DND-41 (cell line): ENCODE measurements around the gene ITGA11.

ENCODE experiments used
- EZH2 ChIP-seq: IDR thresholded peaks from 3 replicates; pipeline ENCODE4 v1.6.1; 2012; ENCODE audit warnings: borderline replicate concordance, low read depth, mild to moderate bottlenecking, moderate library complexity, low read length, inconsistent platforms; ENCODE audit not compliant: severe bottlenecking
- TF ChIP-seq, protein P1 (sequence below): IDR thresholded peaks from 2 replicates; pipeline ENCODE4 v1.5.1; 2012; ENCODE audit warnings: borderline replicate concordance, low read length, moderate library complexity, mild to moderate bottlenecking; ENCODE audit not compliant: poor library complexity, severe bottlenecking; ENCODE audit errors: extremely low read depth

DNA sequence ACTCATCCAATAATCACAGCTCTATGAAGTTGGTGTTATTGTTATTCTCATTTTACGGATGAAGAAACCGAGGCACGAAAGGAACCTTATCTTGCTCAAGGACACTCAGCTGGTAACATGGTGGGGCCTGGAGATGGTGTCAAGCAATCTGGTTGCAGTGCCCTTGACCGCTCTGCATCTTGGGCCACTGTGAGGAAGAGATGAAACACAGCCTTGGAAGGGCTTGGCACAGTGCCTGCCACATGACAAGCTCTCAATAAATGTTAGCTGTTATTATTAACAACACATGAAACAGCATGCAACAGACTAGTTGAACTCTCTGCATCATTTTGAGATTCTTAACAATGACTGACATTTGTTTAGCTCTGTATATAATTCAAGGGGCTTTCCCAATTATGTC is 10.1 kb upstream of the ITGA11 start:
- TF ChIP-seq, protein P1, sequence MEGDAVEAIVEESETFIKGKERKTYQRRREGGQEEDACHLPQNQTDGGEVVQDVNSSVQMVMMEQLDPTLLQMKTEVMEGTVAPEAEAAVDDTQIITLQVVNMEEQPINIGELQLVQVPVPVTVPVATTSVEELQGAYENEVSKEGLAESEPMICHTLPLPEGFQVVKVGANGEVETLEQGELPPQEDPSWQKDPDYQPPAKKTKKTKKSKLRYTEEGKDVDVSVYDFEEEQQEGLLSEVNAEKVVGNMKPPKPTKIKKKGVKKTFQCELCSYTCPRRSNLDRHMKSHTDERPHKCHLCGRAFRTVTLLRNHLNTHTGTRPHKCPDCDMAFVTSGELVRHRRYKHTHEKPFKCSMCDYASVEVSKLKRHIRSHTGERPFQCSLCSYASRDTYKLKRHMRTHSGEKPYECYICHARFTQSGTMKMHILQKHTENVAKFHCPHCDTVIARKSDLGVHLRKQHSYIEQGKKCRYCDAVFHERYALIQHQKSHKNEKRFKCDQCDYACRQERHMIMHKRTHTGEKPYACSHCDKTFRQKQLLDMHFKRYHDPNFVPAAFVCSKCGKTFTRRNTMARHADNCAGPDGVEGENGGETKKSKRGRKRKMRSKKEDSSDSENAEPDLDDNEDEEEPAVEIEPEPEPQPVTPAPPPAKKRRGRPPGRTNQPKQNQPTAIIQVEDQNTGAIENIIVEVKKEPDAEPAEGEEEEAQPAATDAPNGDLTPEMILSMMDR, result no peak
- TF ChIP-seq EZH2, result no peak
